GM12872 (cell line): ENCODE data around the gene TSPAN9.

ENCODE experiments used
- TF ChIP-seq, protein P1 (sequence below): IDR thresholded peaks from 3 replicates; pipeline ENCODE4 v1.5.1; 2011; ENCODE audit warnings: low read depth, mild to moderate bottlenecking, low read length, moderate library complexity; ENCODE audit not compliant: insufficient read depth

TSPAN9 gene

DNA sequence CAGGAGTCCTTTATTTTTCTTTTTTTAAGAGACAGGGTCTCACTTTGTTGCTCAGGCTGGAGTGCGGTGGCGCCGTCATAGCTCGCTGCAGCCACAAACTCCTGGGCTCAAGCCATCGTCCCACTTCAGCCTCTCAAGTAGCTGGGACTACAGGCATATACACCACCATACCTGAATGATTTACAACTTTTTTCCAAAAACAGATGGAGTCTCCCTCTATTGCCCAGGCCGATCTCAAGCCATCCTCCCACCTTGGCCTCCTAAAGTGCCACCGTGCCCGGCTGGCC, 205.1 kb downstream of the TSPAN9 start:
- TF ChIP-seq, protein P1, sequence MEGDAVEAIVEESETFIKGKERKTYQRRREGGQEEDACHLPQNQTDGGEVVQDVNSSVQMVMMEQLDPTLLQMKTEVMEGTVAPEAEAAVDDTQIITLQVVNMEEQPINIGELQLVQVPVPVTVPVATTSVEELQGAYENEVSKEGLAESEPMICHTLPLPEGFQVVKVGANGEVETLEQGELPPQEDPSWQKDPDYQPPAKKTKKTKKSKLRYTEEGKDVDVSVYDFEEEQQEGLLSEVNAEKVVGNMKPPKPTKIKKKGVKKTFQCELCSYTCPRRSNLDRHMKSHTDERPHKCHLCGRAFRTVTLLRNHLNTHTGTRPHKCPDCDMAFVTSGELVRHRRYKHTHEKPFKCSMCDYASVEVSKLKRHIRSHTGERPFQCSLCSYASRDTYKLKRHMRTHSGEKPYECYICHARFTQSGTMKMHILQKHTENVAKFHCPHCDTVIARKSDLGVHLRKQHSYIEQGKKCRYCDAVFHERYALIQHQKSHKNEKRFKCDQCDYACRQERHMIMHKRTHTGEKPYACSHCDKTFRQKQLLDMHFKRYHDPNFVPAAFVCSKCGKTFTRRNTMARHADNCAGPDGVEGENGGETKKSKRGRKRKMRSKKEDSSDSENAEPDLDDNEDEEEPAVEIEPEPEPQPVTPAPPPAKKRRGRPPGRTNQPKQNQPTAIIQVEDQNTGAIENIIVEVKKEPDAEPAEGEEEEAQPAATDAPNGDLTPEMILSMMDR = no peak

DNA sequence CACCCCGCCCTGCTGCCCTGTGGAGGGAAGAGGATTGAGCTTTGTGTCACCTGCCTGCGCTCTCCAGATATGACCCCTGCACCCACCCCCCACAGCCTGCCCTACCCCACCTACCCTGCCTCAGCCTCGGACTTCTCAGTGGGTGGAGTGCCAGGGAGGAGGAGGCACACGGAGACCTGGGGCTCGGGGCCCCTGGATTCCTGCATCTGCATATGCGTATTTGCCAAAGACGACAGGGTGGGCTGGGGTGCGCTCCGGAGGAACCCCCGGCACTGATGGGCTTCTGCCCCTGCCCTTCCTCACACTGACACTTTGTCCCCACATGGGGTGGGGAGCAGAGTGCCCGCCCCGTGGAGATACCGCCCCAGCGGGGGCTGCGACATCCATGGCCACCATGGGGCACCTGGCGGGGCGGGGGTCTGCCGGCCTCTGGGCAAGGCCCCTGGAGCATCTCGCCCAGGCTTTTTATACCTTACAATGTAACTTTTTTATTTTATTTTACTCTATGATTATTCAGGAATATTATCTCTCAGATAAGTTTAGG, 206.0 kb downstream of the TSPAN9 start:
- TF ChIP-seq, protein P1 = no peak

DNA sequence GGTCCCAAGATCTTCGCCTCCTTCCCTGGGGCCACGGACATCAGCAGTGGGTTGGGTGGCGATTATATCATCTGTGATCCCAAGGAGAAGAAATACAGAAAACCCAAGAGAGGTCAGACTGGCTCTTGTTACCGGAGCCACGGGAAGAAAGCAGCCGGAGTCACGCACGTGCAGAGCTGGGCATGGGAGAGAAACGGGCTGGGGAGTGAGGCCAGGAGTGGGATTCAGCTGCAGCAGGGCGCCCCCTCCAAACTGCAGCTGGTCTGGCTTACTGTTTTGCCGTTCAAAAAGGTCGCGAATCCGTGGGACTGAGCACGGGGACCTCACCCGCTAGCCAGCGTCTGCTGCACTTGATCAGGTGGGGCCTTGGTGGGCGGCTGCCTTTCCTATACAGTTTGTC, 207.2 kb downstream of the TSPAN9 start:
- TF ChIP-seq, protein P1 = no peak

DNA sequence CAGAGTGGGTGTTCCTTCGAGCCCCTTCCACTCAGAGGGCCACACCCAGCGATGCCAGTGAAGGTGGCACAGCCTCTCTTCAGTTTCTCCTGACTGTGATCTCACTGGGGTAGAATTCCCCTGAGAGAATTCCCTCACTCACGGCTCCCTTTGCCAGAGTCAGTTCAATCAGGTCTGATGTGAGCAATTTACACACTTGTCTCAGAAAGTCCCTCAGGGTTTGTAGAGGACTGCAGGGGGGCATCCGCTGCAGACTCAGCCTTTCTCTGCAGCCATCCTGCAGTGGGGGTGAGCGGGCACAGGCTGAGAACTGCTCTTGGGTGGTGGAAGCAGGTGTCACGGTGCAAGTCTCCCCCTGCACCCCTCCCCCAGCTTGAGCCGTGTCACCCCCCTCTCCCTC, 208.4 kb downstream of the TSPAN9 start:
- TF ChIP-seq, protein P1 = no peak

DNA sequence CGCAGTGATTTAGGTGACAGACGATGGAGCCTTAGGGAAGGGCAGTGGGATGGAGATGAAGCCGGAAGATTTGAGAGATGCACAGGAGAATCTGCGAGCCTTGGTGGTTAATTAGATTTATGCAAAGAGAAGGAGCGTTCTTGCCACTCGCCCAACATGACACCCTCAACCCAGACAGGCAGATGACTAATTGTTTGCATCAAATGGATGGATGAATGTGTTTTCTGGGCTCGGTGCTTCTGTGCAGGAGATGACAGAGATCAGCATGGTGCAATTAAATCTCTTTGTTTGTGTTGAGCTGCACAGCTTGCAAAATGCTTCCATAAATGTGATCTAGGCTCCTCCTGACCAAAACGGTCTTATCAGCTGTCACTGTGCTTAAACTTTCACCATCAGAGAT, 211.5 kb downstream of the TSPAN9 start:
- TF ChIP-seq, protein P1 = no peak

DNA sequence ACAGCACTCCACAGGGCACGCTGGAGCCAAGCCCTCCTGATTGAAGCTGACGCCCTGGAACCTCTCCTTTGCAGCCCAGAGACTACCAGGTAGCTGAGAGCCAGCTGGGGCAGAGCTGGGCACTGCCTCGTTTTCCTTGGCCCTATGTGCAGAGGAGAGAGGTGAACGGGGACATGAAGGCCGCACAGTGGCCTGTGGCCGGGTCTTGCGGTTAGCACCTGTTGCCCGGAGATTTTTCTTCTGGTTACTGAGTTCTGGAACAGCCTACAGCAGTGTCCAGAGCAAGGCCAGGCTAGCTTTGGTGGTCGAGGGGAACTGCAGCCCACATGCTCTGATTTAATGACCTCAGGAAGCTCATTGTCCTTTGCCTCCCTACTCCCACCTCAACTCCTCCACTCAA, 212.5 kb downstream of the TSPAN9 start:
- TF ChIP-seq, protein P1 = no peak

DNA sequence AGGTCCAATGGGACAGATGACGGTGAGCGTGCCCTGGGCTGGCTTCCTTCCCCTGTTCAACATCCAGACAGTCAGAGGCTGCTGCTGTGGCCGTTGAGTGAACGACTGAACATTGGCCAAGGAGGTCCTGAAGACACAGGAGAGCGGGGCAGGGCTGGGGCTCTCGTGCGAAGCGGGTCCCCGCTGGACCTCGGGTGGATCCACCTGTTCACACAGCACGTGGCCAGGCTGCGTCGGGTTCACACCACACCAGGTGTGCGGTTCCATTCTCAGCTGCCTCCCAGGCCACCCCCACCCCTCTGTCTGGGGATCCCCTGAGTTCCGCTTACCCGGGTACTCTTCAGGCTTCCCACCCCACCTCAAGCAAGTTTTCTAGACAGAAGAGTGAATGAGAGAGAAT, 214.8 kb downstream of the TSPAN9 start:
- TF ChIP-seq, protein P1 = no peak
